Epithelial cell of proximal tubule (primary cell): ENCODE measurements around the gene CPXM2. TPM values are rescaled to one million over a fixed set of nuclear protein-coding genes. Genes with fewer than 3 reads are reported as not detected.

Source experiments
- DNase-seq: peaks from one replicate; pipeline ENCODE4 v3.0.0-alpha.2; 2011; ENCODE audit warnings: low read depth
- H3K4me3 ChIP-seq: 2 replicates; pipeline ENCODE4 v1.5.1; 2011; ENCODE audit warnings: low read depth, mild to moderate bottlenecking, low read length
- CTCF ChIP-seq: conservative IDR thresholded peaks from 2 replicates; pipeline ENCODE4 v1.5.1; 2012; ENCODE audit warnings: low read depth, mild to moderate bottlenecking, low read length
- total RNA-seq: library from RNA; depleted of rRNA; stranded (reverse); fragments of >200 nt; gene quantifications from 2 replicates; pipeline ENCODE4 v1.2.3, GENCODE V29; 2015

CPXM2 gene
- total RNA-seq: 1.9 and 2.9 TPM in 2 replicates

GRCh38 chr10:123891144-123892071, at the start of gene CPXM2:
TSS of gene CPXM2 (minus strand) at chr10:123891807. CDS start at chr10:123891659, 148 bp downstream.
- no peak for DNase-seq
- no peak for TF ChIP-seq CTCF
- no peak within 1 kb of the TSS for H3K4me3 ChIP-seq

- TF ChIP-seq CTCF: no peak
- DNase-seq: no peak
- H3K4me3 ChIP-seq: no peak overlapping the region
Observed at GRCh38 chr10:123939591-123939990, 48.0 kb upstream of the CPXM2 start.

GRCh38 chr10:123938890-123939289, 47.3 kb upstream of the CPXM2 start:
- no peak for TF ChIP-seq CTCF
- DNase-seq: no peak
- H3K4me3 ChIP-seq: no peak overlapping the region

- no peak for DNase-seq
- no peak for TF ChIP-seq CTCF
- no peak overlapping the region for H3K4me3 ChIP-seq
Observed at GRCh38 chr10:123936426-123936825, 44.8 kb upstream of the CPXM2 start.

- no peak for TF ChIP-seq CTCF
- no peak for DNase-seq
Observed at GRCh38 chr10:123935680-123936079, 44.1 kb upstream of the CPXM2 start.

GRCh38 chr10:123934846-123935245, 43.2 kb upstream of the CPXM2 start:
- H3K4me3 ChIP-seq: no peak overlapping the region
- no peak for TF ChIP-seq CTCF
- DNase-seq: no peak

More at GRCh38 chr10:123935680-123936079, 44.1 kb upstream of the CPXM2 start:
- no peak overlapping the region for H3K4me3 ChIP-seq
